Psoas muscle (tissue), 8 donors: ENCODE data around the gene SCAMP4. TPM values are rescaled to one million over a fixed set of nuclear protein-coding genes. Genes with fewer than 3 reads are reported as not detected.

Source experiments
- ATAC-seq, 4 donors: fragments of 200-7000 bp; cut with Tn5 transposase; one replicate each; pipeline ENCODE4 v1.9.1; 2020; ENCODE audit warnings: moderate library complexity in 3 of 4, mild to moderate bottlenecking in 2 of 4
- DNase-seq, 2 donors: peaks; one replicate each; pipeline ENCODE4 v3.0.0-alpha.2; 2020
- H3K27ac ChIP-seq: fragments of 200-600 bp; one replicate; pipeline ENCODE4 v1.8.0; 2022
- H3K27me3 ChIP-seq, 3 donors: fragments of 200-600 bp in 1 of 3; one replicate each; pipeline versions ENCODE4 v1.6.1 to v1.8.0; 2013 to 2022; ENCODE audit warnings: low read length in 2 of 3, mild to moderate bottlenecking in 2 of 3, moderate library complexity in 1 of 3; ENCODE audit not compliant: insufficient read depth in 3 of 3
- H3K36me3 ChIP-seq, 2 donors: fragments of 200-600 bp in 1 of 2; one replicate each; pipeline versions ENCODE4 v1.6.1 to v1.8.0; 2013 to 2022; ENCODE audit warnings: low read depth in 1 of 2, mild to moderate bottlenecking in 1 of 2, moderate library complexity in 1 of 2; ENCODE audit not compliant: insufficient read depth in 1 of 2
- H3K4me1 ChIP-seq: fragments of 200-600 bp; one replicate; pipeline ENCODE4 v1.8.0; 2022
- H3K4me3 ChIP-seq: fragments of 200-600 bp; one replicate; pipeline ENCODE4 v1.8.0; 2022; ENCODE audit warnings: mild to moderate bottlenecking
- H3K9me3 ChIP-seq: fragments of 200-600 bp; one replicate; pipeline ENCODE4 v1.8.0; 2022
- CTCF ChIP-seq: fragments of 200-600 bp; IDR thresholded peaks from one replicate; pipeline ENCODE4 v1.8.0; 2022; ENCODE audit warnings: antibody characterized with exemption
- WGBS, 3 donors: extraction: QIAGEN DNeasy Blood & Tissue Kit; methylation state at CpG; one replicate each; pipeline versions ENCODE4 v1.1.6 to v1.1.7; 2013; 5-methylcytosine and 5-hydroxymethylcytosine counted together
- intact Hi-C, 2 donors: fragments of 100-400 bp; cut with DNase I; formaldehyde crosslinking; loops; one replicate each; pipeline versions ENCODE4 v1.11.0 to v1.14.2; 2022
- long read RNA-seq, 2 donors: library from polyadenylated mRNA; unstranded; transcript quantifications; one replicate each; pipeline ENCODE4 v2.0.0, GENCODE V29; 2021
- polyA plus RNA-seq, 3 donors: library from polyadenylated mRNA; stranded (reverse); fragments of 200-250 nt; gene quantifications; one replicate each; pipeline ENCODE4 v1.2.3, GENCODE V29; 2013
- total RNA-seq, 4 donors: library from RNA; stranded (reverse); fragmentation: NEBNext Ultra II Directional in 2 of 4; extraction: Animal tissue kit (Norgen Biotek cat#: 25700) in 2 of 4; gene quantifications; one replicate each; pipeline versions ENCODE4 v1.2.1 to v1.2.4, GENCODE V29; 2021 to 2023
- donor health status: healthy with polysubstance abuse.
- donor health status: DM: no; HTN: no; CAD: no; lungs with moderate emphysema.
- donor health status: Bipolar disorder and iron deficiency.
- donor health status: healthy.
- donor health status: DM: yes; HTN: yes; CAD: no.
- donor health status: DM: no; HTN: no; CAD: no.
- donor health status: DM: no; HTN: no; CAD: no.
- donor health status: DM: yes; HTN: yes; CAD: no.

SCAMP4 gene
- total RNA-seq (10 to 100 TPM; 13.4 to 16.3 (median 15.1) TPM), polyA plus RNA-seq (10 to 100 TPM in 2 of 3 donors, 1 to 10 TPM in 1; 9.5 to 17.5 (median 15.5) TPM)
- long read RNA-seq, donor 1, transcript SCAMP4-201 (7 exons, 2,684 nt) = major isoform, 5 of 7 reads
- long read RNA-seq, donor 1, partial matches to known transcripts = 1 of 7 reads
- long read RNA-seq, donor 1, other reads (novel, unspliced or antisense) = 1 of 7 reads
- long read RNA-seq, donor 2, transcript SCAMP4-201 (7 exons, 2,684 nt) = major isoform, 9 of 15 reads
- long read RNA-seq, donor 2, partial matches to known transcripts = 5 of 15 reads
- long read RNA-seq, donor 2, other reads (novel, unspliced or antisense) = 1 of 15 reads

- no peaks in the 10 kb centered on the region for H3K27me3 ChIP-seq
- intact Hi-C loops = no loop called here
- H3K27ac ChIP-seq = peak within 1 kb of the TSS; percentile 85
- H3K9me3 ChIP-seq = no peaks in the 10 kb centered on the region
- DNase-seq = peak; percentile 100
- no peaks in the 10 kb centered on the region for H3K36me3 ChIP-seq
- peak; percentile 96 to 97 (median 96) for ATAC-seq
- TF ChIP-seq CTCF = no peak
- 0 to 1% (median 1%) methylated on average over 56 to 92 of the region's 92 CpGs for WGBS, 3 donors
- H3K4me3 ChIP-seq = peak within 1 kb of the TSS; percentile 79
- H3K4me1 ChIP-seq = peaks cover 8% of the 10 kb centered on the region
These were observed at the start of gene SCAMP4, which contains the start of gene ADAT3 for GRCh38 chr19:1905110-1905862. TSS of gene SCAMP4 (plus strand) at chr19:1905399. CDS start at chr19:1915020, 9,621 bp downstream. TSS of gene ADAT3 (plus strand) at chr19:1905399. CDS start at chr19:1912048, 6,649 bp downstream.

- WGBS, 3 donors = 17 to 34% (median 25%) methylated on average over 13 of the region's 13 CpGs
These were observed 49.4 kb upstream of the SCAMP4 start for GRCh38 chr19:1855828-1856255.

GRCh38 chr19:1856345-1856697 is 48.9 kb upstream of the SCAMP4 start:
- peaks cover 0 to 19% (median 2%) of the 10 kb centered on the region in 3 donors for H3K27me3 ChIP-seq
- H3K4me1 ChIP-seq = peaks cover 30% of the 10 kb centered on the region
- H3K9me3 ChIP-seq = no peaks in the 10 kb centered on the region
- DNase-seq (no peak), ATAC-seq (no peak)
- H3K36me3 ChIP-seq = no peaks in the 10 kb centered on the region
- H3K27ac ChIP-seq = peak overlapping the region; percentile 71
- WGBS, 3 donors = 32 to 43% (median 42%) methylated on average over 6 of the region's 6 CpGs
- intact Hi-C loops = no loop called here
- no peak for TF ChIP-seq CTCF
- H3K4me3 ChIP-seq = peak overlapping the region; percentile 61

More at GRCh38 chr19:1855828-1856255, 49.4 kb upstream of the SCAMP4 start:
- DNase-seq (no peak), ATAC-seq (no peak)
- no peaks in the 10 kb centered on the region for H3K36me3 ChIP-seq
- intact Hi-C loops = no loop called here
- H3K9me3 ChIP-seq = no peaks in the 10 kb centered on the region
- TF ChIP-seq CTCF = no peak
- peak overlapping the region; percentile 71 for H3K27ac ChIP-seq
- H3K4me3 ChIP-seq = peak overlapping the region; percentile 61
- H3K27me3 ChIP-seq = peaks cover 0 to 20% (median 2%) of the 10 kb centered on the region in 3 donors
- peaks cover 30% of the 10 kb centered on the region for H3K4me1 ChIP-seq

- 4 to 5% (median 4%) methylated on average over 44 to 72 of the region's 73 CpGs for WGBS, 3 donors
- H3K27ac ChIP-seq = peak overlapping the region; percentile 71
- peaks cover 0 to 13% (median 0%) of the 10 kb centered on the region in 3 donors for H3K27me3 ChIP-seq
- H3K9me3 ChIP-seq = no peaks in the 10 kb centered on the region
- no peak for TF ChIP-seq CTCF
- intact Hi-C loops = no loop called here
- H3K36me3 ChIP-seq = no peaks in the 10 kb centered on the region
- ATAC-seq (peak; percentile 27 to 47 (median 39)), DNase-seq (peak; percentile 86 to 88)
- H3K4me1 ChIP-seq = peaks cover 33% of the 10 kb centered on the region
- peak overlapping the region; percentile 61 for H3K4me3 ChIP-seq
These were observed 48.2 kb upstream of the SCAMP4 start for GRCh38 chr19:1856698-1857603.
